Esophagus muscularis mucosa (tissue), 3 donors: ENCODE results near the gene AASDH.

Experiments
- EP300 ChIP-seq: sonication (generic); formaldehyde crosslinking; IDR thresholded peaks from one replicate; pipeline ENCODE4 v1.6.1; 2017; ENCODE audit warnings: antibody characterized with exemption
- TF ChIP-seq, protein P1 (sequence below), 3 experiments: fragments of 200-600 bp in 2 of 3; fragments of 450-650 bp in 1 of 3; sonication (generic) in 2 of 3; IDR thresholded peaks; one replicate each; pipeline ENCODE4 v1.5.1; 2017 to 2019; ENCODE audit warnings: antibody characterized with exemption in 3 of 3, mild to moderate bottlenecking in 2 of 3, moderate library complexity in 1 of 3

DNA sequence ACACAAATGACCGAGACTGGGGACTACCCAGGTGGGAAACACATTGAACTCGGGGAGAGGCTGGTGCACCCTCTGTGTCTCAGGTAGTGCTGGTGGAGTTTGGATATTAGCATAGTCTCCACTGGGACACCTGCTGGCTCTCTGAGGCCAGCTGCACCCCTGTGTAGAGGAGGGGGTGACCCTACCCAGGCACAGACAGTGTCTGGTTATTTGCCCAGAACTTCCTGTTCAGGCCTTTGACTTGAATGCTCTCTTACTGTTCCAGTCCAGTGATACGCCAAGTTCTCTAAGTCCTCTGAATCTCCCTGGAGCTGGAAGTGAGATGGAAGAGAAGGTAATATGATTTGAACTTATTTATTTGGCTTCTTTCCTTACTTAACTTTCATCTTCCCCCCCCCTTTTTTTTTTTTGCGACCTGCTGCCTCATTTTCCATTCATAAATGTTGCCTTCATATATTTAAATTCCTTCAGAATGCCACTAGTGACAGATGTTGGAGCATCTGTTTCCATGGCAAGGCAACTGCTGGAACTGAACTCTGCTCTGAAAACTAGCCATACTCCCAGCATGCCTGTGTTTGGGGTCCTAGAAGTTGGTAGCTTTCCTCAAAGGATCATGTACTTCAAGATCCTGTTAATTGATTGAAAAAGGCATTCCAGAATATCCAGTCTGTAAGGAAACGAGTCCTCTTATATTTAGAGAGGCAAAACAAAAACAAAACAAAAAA is 76.7 kb downstream of the AASDH start:
- TF ChIP-seq, protein P1, sequence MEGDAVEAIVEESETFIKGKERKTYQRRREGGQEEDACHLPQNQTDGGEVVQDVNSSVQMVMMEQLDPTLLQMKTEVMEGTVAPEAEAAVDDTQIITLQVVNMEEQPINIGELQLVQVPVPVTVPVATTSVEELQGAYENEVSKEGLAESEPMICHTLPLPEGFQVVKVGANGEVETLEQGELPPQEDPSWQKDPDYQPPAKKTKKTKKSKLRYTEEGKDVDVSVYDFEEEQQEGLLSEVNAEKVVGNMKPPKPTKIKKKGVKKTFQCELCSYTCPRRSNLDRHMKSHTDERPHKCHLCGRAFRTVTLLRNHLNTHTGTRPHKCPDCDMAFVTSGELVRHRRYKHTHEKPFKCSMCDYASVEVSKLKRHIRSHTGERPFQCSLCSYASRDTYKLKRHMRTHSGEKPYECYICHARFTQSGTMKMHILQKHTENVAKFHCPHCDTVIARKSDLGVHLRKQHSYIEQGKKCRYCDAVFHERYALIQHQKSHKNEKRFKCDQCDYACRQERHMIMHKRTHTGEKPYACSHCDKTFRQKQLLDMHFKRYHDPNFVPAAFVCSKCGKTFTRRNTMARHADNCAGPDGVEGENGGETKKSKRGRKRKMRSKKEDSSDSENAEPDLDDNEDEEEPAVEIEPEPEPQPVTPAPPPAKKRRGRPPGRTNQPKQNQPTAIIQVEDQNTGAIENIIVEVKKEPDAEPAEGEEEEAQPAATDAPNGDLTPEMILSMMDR (IDR thresholded peaks at IDR 0.05) = no peak
- TF ChIP-seq EP300 = no peak
